AG09309 (cell line): Measurements from ENCODE around the gene PITPNB.

Experiments
- DNase-seq: peaks from one replicate; pipeline ENCODE4 v3.0.0-alpha.2; 2010; ENCODE audit warnings: low read depth
- H3K4me3 ChIP-seq: 2 replicates; pipeline ENCODE4 v1.5.1; 2011; ENCODE audit warnings: mild to moderate bottlenecking, low read depth, low read length, moderate library complexity; ENCODE audit not compliant: control insufficient read depth
- TF ChIP-seq, protein P1 (sequence below): IDR thresholded peaks from 2 replicates; pipeline ENCODE4 v1.5.1; 2011; ENCODE audit warnings: mild to moderate bottlenecking, low read depth, low read length, inconsistent platforms; ENCODE audit not compliant: insufficient read depth, control insufficient read depth; ENCODE audit errors: missing control alignments

PITPNB gene

DNA sequence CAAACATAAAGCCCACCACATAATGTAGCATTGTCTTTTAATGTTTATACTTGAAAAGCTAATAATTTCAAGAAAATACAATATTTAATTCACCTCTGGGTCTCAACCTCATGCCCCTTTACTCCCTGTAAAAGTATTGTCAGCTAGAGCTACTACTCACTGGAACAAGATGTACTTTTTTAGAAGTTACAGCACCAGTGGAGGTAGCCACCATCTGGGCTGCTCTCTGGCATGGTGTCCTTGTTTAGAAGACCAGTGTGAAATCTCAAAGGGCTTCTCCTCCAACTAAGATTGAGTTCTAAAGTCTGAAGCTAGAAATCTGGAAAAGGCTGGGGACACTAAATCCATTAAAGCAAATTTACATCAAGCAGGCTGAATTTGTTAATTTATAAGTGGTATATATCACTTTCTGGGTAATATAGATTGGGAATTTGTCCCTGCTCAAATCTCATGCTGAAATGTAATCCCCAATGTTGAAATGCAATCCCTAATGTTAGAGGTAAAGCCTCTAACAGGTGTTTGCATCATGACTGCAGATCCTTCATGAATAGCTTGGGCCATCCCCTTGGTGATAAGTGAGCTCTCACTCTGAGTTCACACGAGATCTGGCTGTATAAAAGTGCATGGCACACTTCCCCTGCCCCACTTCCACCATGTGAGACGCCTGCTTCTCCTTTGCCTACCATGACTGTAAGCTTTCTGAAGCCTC lies 47.6 kb downstream of the PITPNB start:
- TF ChIP-seq, protein P1, sequence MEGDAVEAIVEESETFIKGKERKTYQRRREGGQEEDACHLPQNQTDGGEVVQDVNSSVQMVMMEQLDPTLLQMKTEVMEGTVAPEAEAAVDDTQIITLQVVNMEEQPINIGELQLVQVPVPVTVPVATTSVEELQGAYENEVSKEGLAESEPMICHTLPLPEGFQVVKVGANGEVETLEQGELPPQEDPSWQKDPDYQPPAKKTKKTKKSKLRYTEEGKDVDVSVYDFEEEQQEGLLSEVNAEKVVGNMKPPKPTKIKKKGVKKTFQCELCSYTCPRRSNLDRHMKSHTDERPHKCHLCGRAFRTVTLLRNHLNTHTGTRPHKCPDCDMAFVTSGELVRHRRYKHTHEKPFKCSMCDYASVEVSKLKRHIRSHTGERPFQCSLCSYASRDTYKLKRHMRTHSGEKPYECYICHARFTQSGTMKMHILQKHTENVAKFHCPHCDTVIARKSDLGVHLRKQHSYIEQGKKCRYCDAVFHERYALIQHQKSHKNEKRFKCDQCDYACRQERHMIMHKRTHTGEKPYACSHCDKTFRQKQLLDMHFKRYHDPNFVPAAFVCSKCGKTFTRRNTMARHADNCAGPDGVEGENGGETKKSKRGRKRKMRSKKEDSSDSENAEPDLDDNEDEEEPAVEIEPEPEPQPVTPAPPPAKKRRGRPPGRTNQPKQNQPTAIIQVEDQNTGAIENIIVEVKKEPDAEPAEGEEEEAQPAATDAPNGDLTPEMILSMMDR = no peak
- DNase-seq = no peak

GRCh38 chr22:27870234-27871191 lies 48.5 kb downstream of the PITPNB start:
- no peak overlapping the region for H3K4me3 ChIP-seq
- no peak for DNase-seq

More for the DNA sequence above, 47.6 kb downstream of the PITPNB start:
- no peak overlapping the region for H3K4me3 ChIP-seq

DNA sequence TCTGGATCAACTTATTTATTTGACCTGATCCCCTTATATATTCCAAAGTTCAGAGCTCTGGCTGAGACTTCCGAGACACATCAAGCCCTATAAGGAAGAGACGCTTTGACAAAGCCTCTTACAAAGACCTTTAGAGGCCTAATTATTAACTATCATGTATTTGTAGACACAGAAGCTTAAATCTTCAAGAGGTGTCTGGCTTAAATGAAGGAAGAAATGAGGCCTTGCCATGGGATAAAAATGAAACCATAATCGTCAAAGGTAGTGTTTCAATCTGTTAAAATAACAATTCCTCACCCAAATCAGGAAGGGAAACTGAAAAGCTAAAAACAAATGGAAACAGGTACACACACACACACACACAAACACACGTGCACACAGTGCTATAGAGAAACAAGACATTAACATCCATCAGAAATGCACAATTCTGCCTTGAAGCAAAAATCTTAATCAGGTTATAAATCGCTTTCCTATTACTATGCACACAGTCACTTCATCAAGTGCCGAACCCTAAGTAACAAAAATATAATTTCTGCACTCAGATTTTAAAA lies 50.2 kb downstream of the PITPNB start:
- H3K4me3 ChIP-seq = no peak overlapping the region
- no peak for DNase-seq
- TF ChIP-seq, protein P1 = no peak

More at GRCh38 chr22:27870234-27871191, 48.5 kb downstream of the PITPNB start:
- TF ChIP-seq, protein P1 = no peak

DNA sequence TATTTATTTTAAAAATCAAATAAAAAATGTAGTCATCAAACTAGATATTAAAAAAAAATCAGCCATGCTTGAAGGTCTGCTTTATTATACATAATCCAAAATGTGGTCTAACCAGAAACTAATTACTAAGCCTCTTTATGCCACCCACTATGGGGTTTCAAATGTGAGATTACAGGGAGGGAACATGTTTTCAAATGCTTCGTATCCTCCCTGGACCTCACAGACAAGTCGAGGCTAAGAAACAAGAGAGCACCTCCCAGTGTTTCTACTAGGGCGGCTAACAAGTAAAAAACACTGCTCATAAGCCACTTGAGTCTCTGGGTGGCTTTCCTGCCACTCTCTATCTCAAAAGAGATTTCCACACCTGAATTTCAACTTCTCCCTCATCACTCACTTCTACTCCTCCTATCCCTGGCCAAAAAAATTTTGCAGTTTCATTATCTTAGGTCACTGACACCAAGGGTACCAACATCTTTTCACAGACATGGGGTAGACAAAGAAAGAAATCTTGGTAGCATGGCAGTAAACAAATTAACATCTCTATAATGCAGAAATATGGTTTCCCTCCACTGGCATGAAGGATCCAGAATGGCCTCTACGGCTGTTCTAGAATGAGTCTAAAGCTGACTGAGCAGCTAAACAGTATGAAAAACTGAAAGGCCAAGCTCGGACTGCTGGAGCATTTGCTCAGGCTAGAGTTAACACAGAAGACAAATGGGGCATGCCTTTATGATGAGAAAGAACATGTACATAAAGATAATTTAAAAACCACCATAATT lies 50.9 kb downstream of the PITPNB start:
- TF ChIP-seq, protein P1 = no peak
- H3K4me3 ChIP-seq = no peak overlapping the region
- no peak for DNase-seq

DNA sequence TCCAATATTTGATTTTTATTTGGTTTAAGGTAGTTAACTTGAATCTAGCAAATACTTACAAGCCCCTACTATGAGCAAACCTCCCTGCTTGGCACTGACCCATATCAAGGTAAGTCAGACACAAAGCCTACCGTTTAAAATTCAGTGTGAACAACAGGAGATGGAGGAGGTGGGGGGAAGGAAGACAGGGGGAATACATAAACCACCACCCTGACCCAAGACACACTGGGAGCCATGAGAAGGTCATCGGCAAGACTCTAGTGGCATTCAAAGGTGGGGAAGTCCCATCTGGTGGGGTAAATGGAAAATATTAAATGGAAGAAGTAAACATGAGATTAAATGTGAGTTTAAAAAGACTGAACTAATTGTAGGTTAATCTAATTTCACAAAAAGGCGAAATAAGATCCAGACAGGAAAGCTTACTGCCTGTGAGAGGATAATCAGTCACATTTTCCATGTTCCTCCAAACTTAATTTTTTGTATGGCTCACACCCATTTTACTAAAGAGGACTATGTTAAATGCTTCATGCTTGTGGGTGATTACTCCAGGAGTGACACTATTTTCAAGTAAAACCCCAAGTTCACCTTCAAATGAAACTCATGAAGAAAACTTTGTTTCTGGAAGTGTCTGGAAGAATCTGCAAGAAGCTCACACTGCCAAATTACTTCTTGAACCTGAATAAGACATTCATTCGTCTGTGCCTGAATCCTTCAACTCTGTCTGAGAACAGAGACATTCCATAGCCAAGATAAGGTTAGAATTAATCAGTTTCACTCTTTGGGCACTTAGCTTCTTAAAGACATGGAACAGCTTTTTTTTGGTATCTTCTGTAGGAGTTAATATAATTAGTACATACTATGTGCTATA lies 51.7 kb downstream of the PITPNB start:
- no peak for DNase-seq
- no peak overlapping the region for H3K4me3 ChIP-seq
- TF ChIP-seq, protein P1 = no peak
